Stimulated activated CD4-positive, alpha-beta T cell treated with anti-CD3 and anti-CD28 coated beads, Interleukin-2, amount 100 ng/mL, for 4 hours (primary cell): ENCODE results near the gene AOAH.

Source experiments
- DNase-seq: peaks from one replicate; pipeline ENCODE4 v3.0.0-alpha.2; 2020; ENCODE audit warnings: low read depth

Gene AOAH

DNA sequence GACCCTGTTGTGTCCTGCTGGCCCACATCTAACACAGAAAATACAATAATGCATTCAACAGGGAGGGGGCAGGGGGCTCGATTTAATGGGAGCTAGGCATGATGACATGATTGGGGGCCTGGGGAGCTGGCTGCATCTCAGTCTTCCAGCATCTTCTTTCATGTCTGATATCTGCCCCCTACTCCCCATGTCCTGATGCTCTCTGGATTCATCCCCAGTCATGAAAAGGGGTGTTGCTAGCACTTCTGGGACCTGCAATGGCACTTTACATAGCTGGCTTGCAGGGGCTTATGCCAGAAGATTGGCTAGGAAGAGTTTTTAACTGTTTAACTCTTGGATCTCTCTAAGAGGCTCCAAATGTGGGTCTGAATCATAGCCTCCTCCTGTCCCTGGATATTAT is 94.9 kb downstream of the AOAH start:
- DNase-seq, result no peak

- no peak for DNase-seq
Observed at GRCh38 chr7:36627836-36628235, 96.5 kb downstream of the AOAH start.

GRCh38 chr7:36626111-36626510 is 98.2 kb downstream of the AOAH start:
- DNase-seq, result no peak

GRCh38 chr7:36625247-36625646 is 99.0 kb downstream of the AOAH start:
- no peak for DNase-seq

- no peak for DNase-seq
Observed at GRCh38 chr7:36623247-36623646, 101.0 kb downstream of the AOAH start.

GRCh38 chr7:36621396-36621795 is 102.9 kb downstream of the AOAH start:
- no peak for DNase-seq

DNA sequence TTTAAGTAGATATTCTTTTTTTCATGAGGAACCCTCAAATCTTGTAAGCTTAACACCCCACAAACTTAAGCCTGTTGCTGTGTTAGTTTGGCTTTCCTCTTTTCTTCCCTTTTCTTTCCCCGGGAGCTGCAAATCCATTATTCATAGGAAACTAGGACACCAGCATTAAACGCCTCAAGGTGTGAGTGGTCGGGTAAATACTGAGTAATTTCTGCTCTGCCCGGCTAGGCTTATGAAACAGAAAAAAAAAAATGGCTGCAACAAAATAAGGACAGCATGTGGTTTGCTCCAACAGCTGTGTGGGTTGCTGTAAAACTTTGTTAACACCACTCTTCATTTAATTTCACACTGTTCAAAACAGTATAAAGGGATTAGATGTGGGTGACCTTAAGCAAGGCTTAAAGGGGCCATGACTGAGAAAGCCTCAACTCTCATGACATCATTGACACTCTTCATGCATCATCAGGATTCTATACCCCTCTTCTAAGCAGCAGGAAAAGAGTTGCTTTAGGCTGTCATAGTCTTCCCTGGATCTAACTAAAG is 104.1 kb downstream of the AOAH start:
- no peak for DNase-seq

GRCh38 chr7:36617408-36617807 is 106.9 kb downstream of the AOAH start:
- no peak for DNase-seq

GRCh38 chr7:36615852-36616540 is 108.3 kb downstream of the AOAH start:
- DNase-seq, result no peak

GRCh38 chr7:36614959-36615358 is 109.3 kb downstream of the AOAH start:
- no peak for DNase-seq

DNA sequence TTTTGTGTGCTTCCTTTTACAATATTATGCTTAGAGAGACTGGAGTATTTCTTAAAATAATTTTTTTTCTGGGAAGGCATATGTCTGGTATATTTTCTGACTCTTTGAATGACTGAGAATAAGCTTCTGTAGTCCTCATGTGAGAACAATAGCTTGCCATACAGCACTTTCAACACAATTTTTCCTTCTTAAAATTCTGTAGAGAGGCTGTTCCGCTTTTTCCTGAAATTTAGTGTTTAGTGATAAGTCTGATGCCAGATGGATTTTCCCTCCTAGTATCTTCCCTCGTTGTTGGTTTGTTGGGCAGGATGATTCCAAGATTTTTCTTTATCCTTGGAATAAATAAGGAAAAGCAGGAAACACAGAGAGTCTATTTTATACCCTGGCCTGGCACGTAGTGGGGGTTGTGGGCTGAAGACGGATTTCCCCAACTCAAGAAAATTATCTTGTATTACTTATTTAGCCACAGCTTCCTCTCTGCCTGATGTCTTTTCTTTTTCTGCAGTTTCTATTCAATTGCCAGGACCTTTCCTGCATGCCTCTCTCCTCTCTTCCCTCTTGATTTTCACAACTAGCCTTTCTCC is 111.2 kb downstream of the AOAH start:
- no peak for DNase-seq

DNA sequence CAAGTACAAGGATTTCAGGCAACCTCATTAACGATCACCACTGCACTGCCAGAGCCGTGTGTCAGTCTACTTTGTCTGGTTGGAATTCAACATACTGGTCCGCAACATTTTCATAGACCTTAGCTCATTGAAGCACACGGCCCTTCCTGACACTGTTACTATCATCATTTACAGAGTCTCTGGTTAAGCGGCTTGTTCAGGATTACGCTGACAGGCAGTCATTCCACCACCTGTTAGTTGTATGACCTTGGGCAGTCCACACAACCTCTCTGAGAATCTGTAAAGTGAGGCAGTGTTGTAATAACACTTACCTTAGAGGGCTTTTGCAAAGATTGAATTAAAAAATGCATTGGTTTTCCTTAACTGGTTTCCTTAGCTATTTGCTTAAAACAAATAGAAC is 112.6 kb downstream of the AOAH start:
- no peak for DNase-seq

DNA sequence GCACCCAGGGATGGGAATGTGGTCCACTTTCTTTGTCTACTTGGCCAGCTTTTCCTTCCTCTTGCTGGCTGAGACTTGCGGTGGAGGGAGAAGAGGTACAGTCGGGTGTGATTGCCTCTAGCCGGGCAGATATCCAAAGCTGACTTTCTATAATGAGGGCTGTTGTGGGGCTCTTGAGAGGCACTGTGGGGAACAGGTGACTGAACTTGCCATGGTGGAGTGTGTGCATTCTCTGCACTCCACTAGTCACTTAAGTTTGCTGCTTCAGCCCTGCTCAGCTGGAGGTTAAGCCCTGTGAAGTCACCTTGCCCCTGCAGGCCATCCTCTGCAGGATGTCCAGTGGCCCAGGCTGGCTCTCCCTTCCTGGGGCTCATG is 116.6 kb downstream of the AOAH start:
- no peak for DNase-seq

- DNase-seq, result no peak
Observed at GRCh38 chr7:36606976-36607720, 117.1 kb downstream of the AOAH start.

DNA sequence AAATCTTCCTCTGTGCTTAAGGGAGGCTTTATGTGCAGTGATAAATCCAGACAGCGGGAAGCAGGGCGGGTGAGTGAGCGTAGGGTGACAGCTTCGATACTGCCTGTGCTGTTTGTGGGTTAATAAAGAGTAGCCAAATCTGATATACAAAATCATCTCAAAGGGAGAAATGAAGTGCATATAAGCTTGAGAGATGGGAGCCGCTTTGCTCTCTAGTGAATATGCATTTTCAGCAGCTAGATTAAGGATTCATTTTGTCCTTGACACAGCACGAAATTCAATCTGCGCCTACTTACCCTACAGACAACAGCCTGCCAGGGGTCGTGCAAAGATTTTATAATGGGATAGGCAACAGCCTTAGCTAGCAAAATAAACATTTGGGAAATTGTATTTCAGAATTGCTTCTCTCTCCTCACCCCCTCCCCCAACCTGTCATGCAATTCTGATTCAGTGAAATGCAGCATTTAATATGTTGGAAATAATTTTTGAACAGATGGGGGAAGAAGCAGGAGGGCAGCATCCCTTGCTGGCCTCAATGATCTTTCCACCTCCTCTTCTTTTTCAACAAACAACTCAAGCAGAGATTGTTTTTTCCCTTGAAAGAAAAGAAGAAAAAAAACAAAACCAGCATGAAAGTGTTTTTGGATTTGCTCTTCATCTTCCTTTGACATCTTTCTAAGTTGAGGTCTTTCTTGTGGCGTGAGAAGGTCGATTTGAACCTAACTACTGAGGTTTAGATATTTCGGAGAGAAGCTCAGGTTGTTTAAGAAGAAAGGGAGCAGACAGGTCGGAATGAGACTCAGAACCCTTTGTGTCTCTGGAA is 117.9 kb downstream of the AOAH start:
- DNase-seq, result no peak

GRCh38 chr7:36605261-36606051 is 118.8 kb downstream of the AOAH start:
- DNase-seq, result no peak

DNA sequence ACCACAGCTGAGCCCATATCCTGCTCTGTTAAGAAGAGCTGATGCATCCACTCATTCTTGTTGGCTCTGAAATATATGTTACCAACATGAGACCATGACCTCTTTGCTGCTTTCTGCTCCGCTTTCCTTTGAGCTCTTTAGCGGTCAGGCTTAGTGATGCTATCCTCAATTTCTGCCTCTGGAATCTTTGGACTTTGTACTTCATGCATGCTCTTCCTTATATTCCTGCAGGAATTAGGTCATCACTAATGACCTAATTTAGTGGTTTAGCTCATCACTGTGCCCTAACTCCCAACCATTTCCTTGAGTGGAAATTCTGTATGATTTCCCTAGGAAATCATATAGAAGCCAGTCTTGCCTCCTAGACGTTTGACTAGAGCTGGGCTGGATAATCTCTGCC is 119.5 kb downstream of the AOAH start:
- no peak for DNase-seq

GRCh38 chr7:36602934-36603887 is 121.1 kb downstream of the AOAH start:
- no peak for DNase-seq

DNA sequence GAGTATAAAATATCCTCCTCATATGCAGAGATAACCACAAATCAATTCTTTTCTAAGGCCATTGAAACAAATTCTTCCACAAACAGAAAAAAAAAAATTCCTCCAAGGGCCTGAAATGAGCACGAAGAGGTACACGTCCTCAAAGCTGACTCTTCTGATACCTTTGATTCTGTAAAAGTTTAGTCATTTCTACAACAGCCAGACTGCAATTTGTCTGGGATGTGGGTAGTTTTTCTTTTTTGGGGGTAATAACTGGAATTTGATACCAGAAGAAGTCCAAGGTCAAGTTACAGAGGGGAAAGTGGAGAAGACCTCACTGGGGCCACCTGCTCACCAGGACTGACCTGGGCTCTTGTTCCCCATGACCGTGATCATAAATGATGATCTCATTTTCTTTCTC is 121.8 kb downstream of the AOAH start:
- no peak for DNase-seq

- DNase-seq, result no peak
Observed at GRCh38 chr7:36601601-36602000, 122.7 kb downstream of the AOAH start.
